GM13976 (cell line): Measurements from ENCODE around the gene SLITRK2.

Source experiments
- DNase-seq: peaks from one replicate; pipeline ENCODE4 v3.0.0; 2012; ENCODE audit warnings: low spot score
- in situ Hi-C: fragments of 300-500 bp; cut with MboI; formaldehyde crosslinking; loops from one replicate; pipeline ENCODE4 v1.12.0; 2022; ENCODE audit warnings: low sequenced_read_pairs, mixed read lengths, inconsistent platforms; ENCODE audit not compliant: unreplicated experiment
- TF ChIP-seq, protein P1 (sequence below): IDR thresholded peaks from 2 replicates; pipeline ENCODE4 v1.5.1; 2012; ENCODE audit warnings: borderline replicate concordance, mild to moderate bottlenecking; ENCODE audit not compliant: insufficient read depth; ENCODE audit errors: extremely low read depth, missing control alignments, control extremely low read depth

SLITRK2 gene

DNA sequence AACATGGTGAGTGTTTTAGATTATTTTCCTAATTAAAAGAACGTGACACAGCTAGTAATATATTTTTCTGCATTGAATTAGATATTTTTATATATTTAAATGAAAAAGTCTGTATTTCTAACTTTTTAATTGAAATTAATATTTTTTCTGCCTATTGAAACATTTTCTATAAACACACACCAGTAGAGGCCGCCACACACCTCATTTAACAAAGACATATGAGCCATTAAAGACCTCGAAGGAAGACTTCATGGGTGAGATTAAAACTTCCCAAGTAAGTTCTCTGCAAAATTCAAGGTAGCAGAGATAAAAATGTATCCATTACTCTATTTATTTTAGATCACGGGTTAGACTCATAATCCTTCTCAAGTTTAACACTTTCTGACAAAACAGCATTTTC, 8.3 kb downstream of the SLITRK2 start:
- in situ Hi-C loops: no loop called here
- no peak for DNase-seq
- TF ChIP-seq, protein P1, sequence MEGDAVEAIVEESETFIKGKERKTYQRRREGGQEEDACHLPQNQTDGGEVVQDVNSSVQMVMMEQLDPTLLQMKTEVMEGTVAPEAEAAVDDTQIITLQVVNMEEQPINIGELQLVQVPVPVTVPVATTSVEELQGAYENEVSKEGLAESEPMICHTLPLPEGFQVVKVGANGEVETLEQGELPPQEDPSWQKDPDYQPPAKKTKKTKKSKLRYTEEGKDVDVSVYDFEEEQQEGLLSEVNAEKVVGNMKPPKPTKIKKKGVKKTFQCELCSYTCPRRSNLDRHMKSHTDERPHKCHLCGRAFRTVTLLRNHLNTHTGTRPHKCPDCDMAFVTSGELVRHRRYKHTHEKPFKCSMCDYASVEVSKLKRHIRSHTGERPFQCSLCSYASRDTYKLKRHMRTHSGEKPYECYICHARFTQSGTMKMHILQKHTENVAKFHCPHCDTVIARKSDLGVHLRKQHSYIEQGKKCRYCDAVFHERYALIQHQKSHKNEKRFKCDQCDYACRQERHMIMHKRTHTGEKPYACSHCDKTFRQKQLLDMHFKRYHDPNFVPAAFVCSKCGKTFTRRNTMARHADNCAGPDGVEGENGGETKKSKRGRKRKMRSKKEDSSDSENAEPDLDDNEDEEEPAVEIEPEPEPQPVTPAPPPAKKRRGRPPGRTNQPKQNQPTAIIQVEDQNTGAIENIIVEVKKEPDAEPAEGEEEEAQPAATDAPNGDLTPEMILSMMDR: no peak

DNA sequence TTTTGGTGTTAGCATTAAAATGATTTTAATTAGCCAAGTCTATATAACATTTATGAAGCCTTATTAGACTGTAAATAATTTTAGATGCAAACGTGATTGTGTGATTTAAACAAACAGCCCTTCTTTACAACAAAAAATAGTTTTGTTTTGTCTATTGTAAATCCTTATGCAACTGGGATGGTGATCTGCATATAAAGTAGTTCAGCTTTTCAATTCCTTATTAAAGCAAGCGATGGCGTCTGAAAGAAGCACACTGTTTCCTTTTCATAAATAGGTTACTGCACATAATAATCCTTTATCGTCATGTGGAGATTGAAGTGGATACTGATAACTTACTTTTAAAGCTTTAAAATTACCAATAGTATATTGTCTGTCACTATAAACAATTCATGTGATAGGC, 8.8 kb downstream of the SLITRK2 start:
- in situ Hi-C loops: no loop called here
- TF ChIP-seq, protein P1: no peak
- DNase-seq: no peak

DNA sequence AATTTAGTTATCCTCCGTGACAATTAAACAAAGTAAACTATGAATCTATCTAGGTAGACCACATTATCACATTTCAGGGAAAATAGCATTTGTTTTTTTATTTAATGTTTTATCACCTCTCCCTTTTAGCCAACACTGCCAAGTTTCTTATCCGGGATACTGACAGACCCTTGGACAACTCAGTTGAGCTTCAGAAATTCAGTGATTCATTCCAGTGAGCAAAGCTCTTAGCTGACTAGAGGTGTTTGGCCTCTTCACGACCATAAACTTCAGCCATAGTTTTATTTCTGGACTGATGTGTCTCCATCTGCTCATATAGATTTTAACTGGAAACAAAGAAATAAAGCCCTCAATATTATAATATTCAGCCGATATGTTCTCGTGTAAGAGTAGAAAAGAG, 15.2 kb downstream of the SLITRK2 start:
- DNase-seq: no peak
- in situ Hi-C loops: no loop called here
- TF ChIP-seq, protein P1: no peak

DNA sequence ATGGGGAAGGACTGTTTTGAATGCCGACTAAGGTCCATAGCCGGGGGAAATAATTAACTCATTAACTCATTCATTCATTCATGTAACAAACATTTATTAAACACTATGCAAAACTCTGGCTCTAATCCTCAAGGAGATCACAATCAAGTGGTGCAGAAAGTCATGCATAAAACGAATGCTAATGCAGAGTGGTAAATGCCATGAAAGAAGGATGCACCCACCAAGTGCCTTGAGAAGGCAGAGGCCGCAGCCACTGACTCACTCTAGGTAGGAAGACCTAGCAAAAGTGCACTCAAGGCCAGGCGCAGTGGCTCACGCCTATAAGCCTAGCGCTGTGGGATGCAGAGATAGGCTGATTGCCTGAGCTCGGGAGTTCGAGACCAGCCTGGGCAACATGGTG, 22.9 kb downstream of the SLITRK2 start:
- TF ChIP-seq, protein P1: no peak
- in situ Hi-C loops: no loop called here

DNA sequence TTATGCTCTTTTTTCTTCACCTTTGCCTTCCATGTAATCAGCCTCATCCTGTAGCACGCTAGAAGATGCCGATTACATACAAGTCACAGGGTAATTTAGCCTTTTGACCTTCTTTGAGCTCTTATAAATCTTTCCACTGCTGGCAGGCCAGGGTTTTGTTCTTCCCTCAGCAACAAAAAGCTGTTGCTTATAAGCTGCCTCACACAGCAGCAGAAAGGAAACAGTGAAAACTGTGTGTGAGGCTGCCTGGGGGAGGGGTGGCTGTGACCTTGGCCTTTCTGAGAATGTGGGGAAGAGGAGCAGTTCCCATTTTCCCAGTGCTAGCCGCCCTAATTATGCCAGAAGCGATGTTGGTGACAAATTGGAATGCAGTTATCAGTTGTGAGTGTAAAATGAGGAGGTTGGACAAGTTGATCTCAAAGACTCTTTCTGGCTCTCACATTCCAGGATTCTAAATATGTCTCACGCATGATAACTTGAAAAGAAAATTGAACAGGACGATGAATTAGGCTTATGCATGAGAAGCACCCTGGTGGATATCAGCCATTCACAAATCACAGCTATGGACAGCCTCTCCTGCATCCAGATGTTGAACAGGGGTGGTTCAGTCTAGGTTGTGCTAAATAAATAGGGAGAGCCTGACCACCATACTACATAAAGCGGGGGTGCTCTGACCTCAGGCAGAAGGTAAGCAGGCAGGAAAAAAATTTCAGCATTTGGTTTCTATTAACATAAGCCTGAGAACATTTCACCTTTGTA, 25.7 kb downstream of the SLITRK2 start:
- no peak for DNase-seq
- in situ Hi-C loops: no loop called here
- TF ChIP-seq, protein P1: no peak

More for the DNA sequence above, 22.9 kb downstream of the SLITRK2 start:
- no peak for DNase-seq

DNA sequence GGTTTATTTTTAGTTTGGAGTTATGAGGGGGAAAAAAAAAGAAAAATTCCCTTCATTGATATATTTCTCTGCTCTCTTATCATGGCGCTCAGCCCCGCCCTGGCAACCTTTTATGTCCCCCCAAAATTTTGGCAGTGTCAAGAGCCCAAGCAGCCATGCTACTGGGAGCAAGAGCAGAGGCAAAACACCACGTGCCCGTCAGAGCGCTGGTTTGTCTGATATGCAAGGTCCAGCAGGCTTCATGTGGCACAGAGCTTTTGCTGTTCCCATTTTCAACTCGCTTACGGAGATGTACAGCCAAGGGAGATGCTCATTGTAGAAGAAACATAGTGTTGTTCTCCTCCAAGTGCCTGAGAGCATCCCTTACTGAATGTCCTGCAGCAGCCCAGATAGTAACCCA, 27.3 kb downstream of the SLITRK2 start:
- in situ Hi-C loops: no loop called here
- DNase-seq: no peak
- TF ChIP-seq, protein P1: no peak

DNA sequence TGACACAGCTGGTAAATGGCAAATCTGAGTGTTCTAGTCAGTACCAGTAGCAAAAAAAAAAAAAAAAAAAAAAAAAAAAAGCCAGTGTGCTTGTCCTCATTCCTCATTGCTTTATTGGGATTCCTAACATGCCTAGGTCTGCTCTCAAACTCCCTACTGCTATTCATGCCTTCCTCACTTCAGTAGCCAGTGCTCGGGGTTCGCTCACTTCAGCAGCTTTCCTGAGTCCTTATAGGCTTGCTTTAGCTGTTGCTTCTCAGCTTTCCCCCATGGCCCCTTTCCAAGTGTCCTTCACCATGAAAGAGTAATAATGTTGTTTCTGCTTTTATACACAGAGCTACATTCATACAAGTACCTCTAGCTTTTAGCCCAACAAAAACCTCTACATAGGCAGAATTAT, 30.8 kb downstream of the SLITRK2 start:
- TF ChIP-seq, protein P1: no peak
- in situ Hi-C loops: no loop called here
- no peak for DNase-seq
